Left lung (tissue), 10 donors: Measurements from ENCODE around the gene ZNF493. TPM values are rescaled to one million over a fixed set of nuclear protein-coding genes. Genes with fewer than 3 reads are reported as not detected.

Experiments
- ATAC-seq: fragments of 200-7000 bp; cut with Tn5 transposase; one replicate; pipeline ENCODE4 v1.9.1; 2020; ENCODE audit warnings: moderate library complexity
- DNase-seq, 4 donors: peaks; one replicate each; pipeline ENCODE4 v3.0.0-alpha.2; 2013 to 2020
- H3K27ac ChIP-seq, 2 donors: fragments of 200-600 bp; sonication (generic) in 1 of 2; one replicate each; pipeline versions ENCODE4 v1.5.0 to v1.8.0; 2020 to 2021
- H3K27me3 ChIP-seq, 2 donors: fragments of 200-600 bp; sonication (generic) in 1 of 2; one replicate each; pipeline versions ENCODE4 v1.5.0 to v1.8.0; 2020 to 2021
- H3K36me3 ChIP-seq, 2 donors: fragments of 200-600 bp; sonication (generic) in 1 of 2; one replicate each; pipeline versions ENCODE4 v1.5.0 to v1.8.0; 2020 to 2021
- H3K4me1 ChIP-seq, 2 donors: fragments of 200-600 bp; one replicate each; pipeline ENCODE4 v1.8.0; 2021
- H3K4me3 ChIP-seq, 2 donors: fragments of 200-600 bp; sonication (generic) in 1 of 2; one replicate each; pipeline versions ENCODE4 v1.5.0 to v1.8.0; 2020 to 2021; ENCODE audit warnings: mild to moderate bottlenecking in 1 of 2
- H3K9me3 ChIP-seq, 2 donors: fragments of 200-600 bp; sonication (generic) in 1 of 2; one replicate each; pipeline versions ENCODE4 v1.5.0 to v1.8.0; 2020 to 2021
- intact Hi-C, 2 donors: fragments of 100-400 bp; cut with DNase I; formaldehyde crosslinking; loops; one replicate each; pipeline versions ENCODE4 v1.11.2 to v1.14.2; 2022
- polyA plus RNA-seq, 6 donors: library from polyadenylated mRNA; unstranded; fragments of 120-200 nt; gene quantifications; one replicate each; pipeline ENCODE4 v1.2.1, GENCODE V29; 2013; ENCODE audit not compliant: insufficient read length in 6 of 6
- total RNA-seq, 2 donors: library from RNA; stranded (reverse); fragmentation: NEBNext Ultra II Directional; extraction: Animal tissue kit (Norgen Biotek cat#: 25700); gene quantifications; one replicate each; pipeline ENCODE4 v1.2.1, GENCODE V29; 2021
- TF ChIP-seq, protein P1 (sequence below), 2 donors: fragments of 200-600 bp; sonication (generic) in 1 of 2; IDR thresholded peaks; one replicate each; pipeline versions ENCODE4 v1.5.0 to v1.8.0; 2021; ENCODE audit warnings: antibody characterized with exemption in 2 of 2
- donor health status: DM: no; HTN: yes; CAD: no.
- donor health status: DM: no; HTN: no; CAD: no.

ZNF493 gene
- total and polyA plus RNA-seq, 8 donors: 18.7 to 90.2 (median 32.3) TPM

DNA sequence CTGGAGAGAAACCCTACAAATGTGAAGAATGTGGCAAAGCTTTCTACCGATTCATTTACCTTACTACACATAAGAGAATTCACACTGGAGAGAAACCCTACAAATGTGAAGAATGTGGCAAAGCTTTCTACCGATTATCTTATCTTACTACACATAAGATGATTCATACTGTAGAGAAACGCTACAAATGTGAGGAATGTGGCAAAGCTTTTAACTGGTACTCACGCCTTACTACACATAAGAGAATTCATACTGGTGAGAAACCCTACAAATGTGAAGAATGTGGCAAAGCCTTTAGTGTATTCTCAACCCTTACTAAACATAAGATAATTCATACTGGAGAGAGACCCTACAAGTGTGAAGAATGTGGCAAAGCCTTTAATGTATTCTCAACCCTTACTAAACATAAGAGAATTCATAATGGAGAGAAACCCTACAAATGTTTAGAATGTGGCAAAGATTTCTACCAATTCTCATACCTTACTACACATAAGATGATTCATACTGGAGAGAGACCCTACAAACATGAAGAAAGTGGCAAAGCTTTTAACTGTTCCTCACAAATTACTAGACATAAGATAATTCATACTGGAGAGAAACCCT lies 12.9 kb upstream of the ZNF493 start:
- no peaks in the 10 kb centered on the region for H3K27me3 ChIP-seq
- no peak overlapping the region for H3K4me3 ChIP-seq
- H3K27ac ChIP-seq: no peak overlapping the region
- TF ChIP-seq, protein P1, sequence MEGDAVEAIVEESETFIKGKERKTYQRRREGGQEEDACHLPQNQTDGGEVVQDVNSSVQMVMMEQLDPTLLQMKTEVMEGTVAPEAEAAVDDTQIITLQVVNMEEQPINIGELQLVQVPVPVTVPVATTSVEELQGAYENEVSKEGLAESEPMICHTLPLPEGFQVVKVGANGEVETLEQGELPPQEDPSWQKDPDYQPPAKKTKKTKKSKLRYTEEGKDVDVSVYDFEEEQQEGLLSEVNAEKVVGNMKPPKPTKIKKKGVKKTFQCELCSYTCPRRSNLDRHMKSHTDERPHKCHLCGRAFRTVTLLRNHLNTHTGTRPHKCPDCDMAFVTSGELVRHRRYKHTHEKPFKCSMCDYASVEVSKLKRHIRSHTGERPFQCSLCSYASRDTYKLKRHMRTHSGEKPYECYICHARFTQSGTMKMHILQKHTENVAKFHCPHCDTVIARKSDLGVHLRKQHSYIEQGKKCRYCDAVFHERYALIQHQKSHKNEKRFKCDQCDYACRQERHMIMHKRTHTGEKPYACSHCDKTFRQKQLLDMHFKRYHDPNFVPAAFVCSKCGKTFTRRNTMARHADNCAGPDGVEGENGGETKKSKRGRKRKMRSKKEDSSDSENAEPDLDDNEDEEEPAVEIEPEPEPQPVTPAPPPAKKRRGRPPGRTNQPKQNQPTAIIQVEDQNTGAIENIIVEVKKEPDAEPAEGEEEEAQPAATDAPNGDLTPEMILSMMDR (IDR thresholded peaks at IDR 0.05): no peak
- no peak for DNase-seq
- intact Hi-C loops: no loop called here
- H3K4me1 ChIP-seq: no peaks in the 10 kb centered on the region
- ATAC-seq: no peak
- H3K36me3 ChIP-seq: peaks cover 0 to 44% of the 10 kb centered on the region in 2 donors
- peaks cover 5 to 100% of the 10 kb centered on the region in 2 donors for H3K9me3 ChIP-seq

DNA sequence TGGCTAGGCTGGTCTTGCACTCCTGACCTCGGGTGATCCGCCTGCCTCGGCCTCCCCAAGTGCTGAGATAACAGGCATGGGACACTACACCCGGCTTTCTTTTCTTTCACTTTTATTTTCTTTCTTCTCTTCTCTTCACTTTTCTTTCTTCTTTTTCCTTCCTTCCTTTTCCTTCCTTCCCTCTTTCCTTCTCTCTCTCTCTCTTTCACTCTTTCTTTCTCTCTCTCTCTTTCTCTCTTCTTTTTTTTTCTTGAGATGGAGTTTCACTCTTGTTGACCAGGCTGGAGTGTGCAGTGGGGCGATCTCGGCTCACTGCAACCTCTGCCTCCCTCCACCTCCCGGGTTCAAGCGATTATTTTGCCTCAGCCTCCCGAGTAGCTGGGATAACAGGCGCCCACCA lies 812 bp upstream of the ZNF493 start:
- DNase-seq: no peak
- H3K4me1 ChIP-seq: peaks cover 0 to 22% of the 10 kb centered on the region in 2 donors
- ATAC-seq: no peak
- no peak overlapping the region for H3K4me3 ChIP-seq
- TF ChIP-seq, protein P1 (IDR thresholded peaks at IDR 0.05): no peak
- no peak overlapping the region for H3K27ac ChIP-seq
- H3K36me3 ChIP-seq: peaks cover 3 to 19% of the 10 kb centered on the region in 2 donors
- H3K27me3 ChIP-seq: no peaks in the 10 kb centered on the region
- intact Hi-C loops: no loop called here
- peaks cover 0 to 28% of the 10 kb centered on the region in 2 donors for H3K9me3 ChIP-seq

DNA sequence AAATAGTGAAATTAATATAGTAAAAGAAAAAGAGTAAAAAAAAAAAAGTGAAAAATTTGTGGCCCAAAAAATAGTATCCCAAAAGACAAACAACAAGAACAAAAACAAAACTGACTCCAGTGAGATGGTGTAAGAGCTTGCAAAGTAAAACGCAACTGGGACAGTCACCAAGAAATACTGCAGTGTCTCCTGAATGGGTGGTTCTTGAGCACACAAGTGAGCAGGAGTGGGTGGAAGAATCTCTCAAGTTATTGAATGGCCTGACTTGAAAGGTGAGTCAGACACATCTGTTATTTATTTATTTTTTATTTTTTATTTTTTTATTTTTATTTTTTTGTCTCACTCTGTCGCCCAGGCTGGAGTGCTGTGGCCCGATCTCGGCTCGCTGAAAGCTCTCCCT lies 1.9 kb downstream of the ZNF493 start:
- intact Hi-C loops: no loop called here
- no peak for DNase-seq
- H3K4me3 ChIP-seq: no peak overlapping the region
- H3K4me1 ChIP-seq: peaks cover 0 to 22% of the 10 kb centered on the region in 2 donors
- H3K27me3 ChIP-seq: no peaks in the 10 kb centered on the region
- peaks cover 0 to 30% of the 10 kb centered on the region in 2 donors for H3K9me3 ChIP-seq
- TF ChIP-seq, protein P1 (IDR thresholded peaks at IDR 0.05): no peak
- peaks cover 3 to 44% of the 10 kb centered on the region in 2 donors for H3K36me3 ChIP-seq
- H3K27ac ChIP-seq: no peak overlapping the region
- no peak for ATAC-seq

DNA sequence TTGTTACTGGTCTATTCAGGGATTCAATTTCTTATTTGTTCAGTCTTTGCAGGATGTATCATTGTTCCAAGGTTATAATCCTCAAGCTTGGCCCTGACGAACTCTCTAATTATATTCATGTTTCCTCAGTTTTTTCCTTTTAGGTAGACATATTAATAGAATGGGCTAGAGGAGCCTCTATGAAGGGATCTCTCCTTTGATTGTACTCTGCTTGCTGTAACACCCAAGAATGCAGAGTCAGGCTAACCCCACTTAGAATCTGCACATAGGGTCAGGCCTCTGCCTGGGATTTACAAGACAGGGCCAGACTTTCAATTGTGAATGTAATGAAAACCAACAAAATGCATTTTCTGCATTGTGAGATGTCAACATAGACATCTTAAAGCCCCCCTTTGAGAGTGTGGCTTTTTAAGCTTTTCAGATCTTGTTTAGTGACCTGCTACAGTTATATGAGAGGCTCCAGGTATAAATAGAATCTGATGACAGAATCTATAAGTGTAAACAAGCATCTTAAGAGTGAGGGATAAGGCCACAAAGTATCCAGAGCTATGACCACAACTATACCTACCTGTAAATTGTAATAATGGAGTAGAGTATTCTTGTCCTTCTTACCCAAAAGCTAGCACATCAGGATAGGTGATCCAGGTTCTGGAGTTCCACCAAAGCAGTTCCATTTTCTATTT lies 5.5 kb downstream of the ZNF493 start:
- Histone ChIP-seq H3K4me3 (no peak overlapping the region), H3K36me3 (peaks cover 3 to 75% of the 10 kb centered on the region in 2 donors), H3K27ac (no peak overlapping the region), H3K9me3 (peaks cover 0 to 40% of the 10 kb centered on the region in 2 donors), H3K4me1 (peaks cover 0 to 22% of the 10 kb centered on the region in 2 donors), H3K27me3 (no peaks in the 10 kb centered on the region)
- TF ChIP-seq, protein P1 (IDR thresholded peaks at IDR 0.05): no peak
- no peak for ATAC-seq
- DNase-seq: no peak
- intact Hi-C loops: no loop called here

DNA sequence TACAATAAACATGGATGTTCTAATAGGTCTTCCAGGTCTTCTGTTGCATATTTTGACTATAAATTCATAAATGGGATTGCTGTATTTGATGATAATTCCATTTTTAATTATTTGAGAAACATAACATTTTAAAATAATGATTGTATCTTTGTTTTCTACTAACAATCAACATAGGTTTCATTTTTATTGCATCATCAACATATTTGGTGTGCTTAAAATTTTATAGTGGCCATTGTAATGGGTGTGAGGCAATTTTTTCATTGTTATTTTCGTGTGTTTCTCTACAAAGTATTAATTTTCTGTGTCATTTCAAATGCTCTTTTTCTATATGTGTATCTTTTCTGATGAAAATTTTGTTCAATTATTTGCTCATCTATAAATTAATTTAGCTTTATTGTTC lies 13.2 kb downstream of the ZNF493 start:
- intact Hi-C loops: no loop called here
- DNase-seq (no peak), ATAC-seq (no peak)
- Histone ChIP-seq H3K4me3 (no peak overlapping the region), H3K27me3 (no peaks in the 10 kb centered on the region), H3K36me3 (peaks cover 0 to 96% of the 10 kb centered on the region in 2 donors), H3K9me3 (peaks cover 0 to 62% of the 10 kb centered on the region in 2 donors), H3K27ac (no peak overlapping the region), H3K4me1 (no peaks in the 10 kb centered on the region)
- TF ChIP-seq, protein P1 (IDR thresholded peaks at IDR 0.05): no peak
